Glutamatergic neuron (in vitro differentiated cells): ENCODE results near the gene FKBP5. TPM values are rescaled to one million over a fixed set of nuclear protein-coding genes. Genes with fewer than 3 reads are reported as not detected.

Experiments
- DNase-seq: peaks from one replicate; pipeline ENCODE4 v3.0.0; 2022
- H3K27ac Mint-ChIP-seq: one replicate; pipeline ENCODE4 v1.8.0; 2020; ENCODE audit warnings: mild to moderate bottlenecking, mixed read lengths, inconsistent platforms; ENCODE audit not compliant: unreplicated experiment
- H3K27me3 Mint-ChIP-seq: one replicate; pipeline ENCODE4 v1.8.0; 2020; ENCODE audit warnings: mild to moderate bottlenecking, moderate library complexity, mixed read lengths, inconsistent platforms; ENCODE audit not compliant: unreplicated experiment
- H3K36me3 Mint-ChIP-seq: one replicate; pipeline ENCODE4 v1.8.0; 2020; ENCODE audit warnings: mild to moderate bottlenecking, mixed read lengths, inconsistent platforms; ENCODE audit not compliant: unreplicated experiment
- H3K4me1 Mint-ChIP-seq: one replicate; pipeline ENCODE4 v1.8.0; 2020; ENCODE audit warnings: mild to moderate bottlenecking, low read depth, mixed read lengths, inconsistent platforms; ENCODE audit not compliant: unreplicated experiment
- H3K4me3 Mint-ChIP-seq: one replicate; pipeline ENCODE4 v1.8.0; 2020; ENCODE audit warnings: mild to moderate bottlenecking, mixed read lengths, inconsistent platforms; ENCODE audit not compliant: unreplicated experiment
- H3K9me3 Mint-ChIP-seq: one replicate; pipeline ENCODE4 v1.8.0; 2020; ENCODE audit warnings: mild to moderate bottlenecking, moderate library complexity, mixed read lengths, inconsistent platforms; ENCODE audit not compliant: unreplicated experiment
- total RNA-seq: library from RNA; stranded (reverse); fragmentation: NEBNext Ultra II Directional; extraction: Animal tissue kit (Norgen Biotek cat#: 25700); gene quantifications from one replicate; pipeline ENCODE4 v1.2.1, GENCODE V29; 2021; ENCODE audit not compliant: unreplicated experiment
- TF ChIP-seq, protein P1 (sequence below): fragments of 200-600 bp; sonication (generic); IDR thresholded peaks from one replicate; pipeline ENCODE4 v1.5.0; 2021; ENCODE audit not compliant: partially characterized antibody, unreplicated experiment

Gene FKBP5
- total RNA-seq, 1 donor from 2014 or later: 10.6 TPM

DNA sequence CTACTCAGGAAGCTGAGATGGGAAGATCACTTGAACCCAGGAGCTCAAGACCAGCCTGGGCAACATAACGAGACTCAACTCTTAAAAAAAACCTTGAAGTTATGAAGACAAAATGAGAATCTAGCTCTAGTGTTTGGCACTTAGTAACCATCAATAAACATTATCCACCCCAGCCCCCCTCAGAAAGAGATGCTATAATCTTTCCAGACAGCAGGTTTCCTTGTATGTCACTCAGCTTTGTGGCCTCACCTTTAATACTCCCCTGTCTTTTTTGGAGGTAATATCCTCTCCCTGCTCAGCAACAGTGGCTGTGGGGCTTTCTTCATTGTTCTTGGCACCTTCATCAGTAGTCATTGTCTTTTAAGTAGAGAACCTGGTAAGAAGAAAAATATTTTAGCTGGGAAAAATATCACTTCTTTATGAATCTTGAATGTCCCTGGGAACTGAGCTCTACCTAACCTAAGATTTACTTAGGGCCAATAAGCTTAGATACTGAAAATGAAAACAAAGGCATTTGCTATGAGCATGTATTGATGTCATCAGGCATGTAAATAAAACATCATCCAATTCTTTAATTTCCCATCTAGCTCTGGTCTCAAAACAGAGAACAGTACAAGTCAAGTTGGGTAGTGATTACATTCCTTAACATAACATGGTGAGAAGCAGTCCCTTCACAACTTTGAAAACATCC, 46.1 kb downstream of the FKBP5 start:
- Mint-ChIP-seq H3K27ac (no peak overlapping the region), H3K4me3 (no peak overlapping the region), H3K36me3 (no peaks in the 10 kb centered on the region)

DNA sequence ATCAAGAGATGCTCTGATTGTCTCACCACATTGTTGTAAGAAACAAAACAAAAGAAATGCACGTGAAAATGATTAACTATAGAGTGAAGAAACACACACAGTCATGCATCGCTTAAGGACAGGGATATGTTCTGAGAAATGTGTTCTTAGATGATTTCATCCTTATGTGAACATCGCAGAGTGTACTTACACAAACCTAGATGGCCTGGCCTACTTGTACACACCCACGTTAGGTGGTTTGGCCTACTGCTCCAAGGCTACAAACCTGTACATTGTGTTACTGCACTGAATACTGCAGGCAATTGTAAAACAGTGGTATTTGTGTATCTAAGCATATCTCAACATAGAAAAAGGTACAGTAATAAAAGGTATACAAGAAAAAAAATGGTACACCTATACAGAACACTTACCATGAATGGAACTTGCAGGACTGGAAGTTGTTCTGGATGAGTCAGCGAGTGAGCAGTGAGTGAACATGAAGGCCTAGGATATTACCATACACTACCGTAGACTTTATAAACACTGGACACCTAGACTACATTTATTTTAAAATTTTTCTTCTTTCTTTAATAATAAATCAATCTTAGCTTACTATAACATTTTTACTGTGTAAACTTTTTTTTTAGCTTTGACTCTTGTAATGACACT, 48.6 kb downstream of the FKBP5 start:
- Mint-ChIP-seq H3K36me3 (no peaks in the 10 kb centered on the region), H3K4me3 (no peak overlapping the region), H3K27me3 (no peaks in the 10 kb centered on the region), H3K9me3 (no peaks in the 10 kb centered on the region), H3K4me1 (no peaks in the 10 kb centered on the region), H3K27ac (no peak overlapping the region)
- TF ChIP-seq, protein P1, sequence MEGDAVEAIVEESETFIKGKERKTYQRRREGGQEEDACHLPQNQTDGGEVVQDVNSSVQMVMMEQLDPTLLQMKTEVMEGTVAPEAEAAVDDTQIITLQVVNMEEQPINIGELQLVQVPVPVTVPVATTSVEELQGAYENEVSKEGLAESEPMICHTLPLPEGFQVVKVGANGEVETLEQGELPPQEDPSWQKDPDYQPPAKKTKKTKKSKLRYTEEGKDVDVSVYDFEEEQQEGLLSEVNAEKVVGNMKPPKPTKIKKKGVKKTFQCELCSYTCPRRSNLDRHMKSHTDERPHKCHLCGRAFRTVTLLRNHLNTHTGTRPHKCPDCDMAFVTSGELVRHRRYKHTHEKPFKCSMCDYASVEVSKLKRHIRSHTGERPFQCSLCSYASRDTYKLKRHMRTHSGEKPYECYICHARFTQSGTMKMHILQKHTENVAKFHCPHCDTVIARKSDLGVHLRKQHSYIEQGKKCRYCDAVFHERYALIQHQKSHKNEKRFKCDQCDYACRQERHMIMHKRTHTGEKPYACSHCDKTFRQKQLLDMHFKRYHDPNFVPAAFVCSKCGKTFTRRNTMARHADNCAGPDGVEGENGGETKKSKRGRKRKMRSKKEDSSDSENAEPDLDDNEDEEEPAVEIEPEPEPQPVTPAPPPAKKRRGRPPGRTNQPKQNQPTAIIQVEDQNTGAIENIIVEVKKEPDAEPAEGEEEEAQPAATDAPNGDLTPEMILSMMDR: no peak
- DNase-seq: no peak

More for the DNA sequence above, 46.1 kb downstream of the FKBP5 start:
- DNase-seq: no peak
- TF ChIP-seq, protein P1: no peak
- H3K27me3 Mint-ChIP-seq: no peaks in the 10 kb centered on the region
- peaks cover 2% of the 10 kb centered on the region for H3K4me1 Mint-ChIP-seq
- H3K9me3 Mint-ChIP-seq: no peaks in the 10 kb centered on the region

DNA sequence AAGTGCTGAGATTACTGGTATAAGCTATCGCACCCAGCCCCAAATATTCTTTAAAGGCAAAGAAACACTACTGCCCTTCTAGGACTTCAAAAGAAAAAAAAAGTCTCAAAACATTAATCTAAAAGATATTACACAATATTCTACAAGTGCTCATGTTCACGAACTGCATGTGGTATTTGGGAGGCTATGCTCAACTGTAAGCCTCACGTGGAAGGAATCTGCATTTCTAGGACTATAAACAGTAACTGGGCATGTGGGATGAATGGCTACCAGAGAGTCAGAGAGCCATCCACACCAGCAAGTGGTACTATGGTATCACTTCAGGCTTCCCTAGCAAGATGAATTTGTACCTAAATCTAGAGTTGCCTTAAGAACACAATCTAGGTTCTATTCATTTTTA, 50.0 kb downstream of the FKBP5 start:
- no peak overlapping the region for H3K4me3 Mint-ChIP-seq
- no peaks in the 10 kb centered on the region for H3K9me3 Mint-ChIP-seq
- no peaks in the 10 kb centered on the region for H3K4me1 Mint-ChIP-seq
- no peaks in the 10 kb centered on the region for H3K27me3 Mint-ChIP-seq
- no peaks in the 10 kb centered on the region for H3K36me3 Mint-ChIP-seq
- TF ChIP-seq, protein P1: no peak
- DNase-seq: no peak
- no peak overlapping the region for H3K27ac Mint-ChIP-seq

DNA sequence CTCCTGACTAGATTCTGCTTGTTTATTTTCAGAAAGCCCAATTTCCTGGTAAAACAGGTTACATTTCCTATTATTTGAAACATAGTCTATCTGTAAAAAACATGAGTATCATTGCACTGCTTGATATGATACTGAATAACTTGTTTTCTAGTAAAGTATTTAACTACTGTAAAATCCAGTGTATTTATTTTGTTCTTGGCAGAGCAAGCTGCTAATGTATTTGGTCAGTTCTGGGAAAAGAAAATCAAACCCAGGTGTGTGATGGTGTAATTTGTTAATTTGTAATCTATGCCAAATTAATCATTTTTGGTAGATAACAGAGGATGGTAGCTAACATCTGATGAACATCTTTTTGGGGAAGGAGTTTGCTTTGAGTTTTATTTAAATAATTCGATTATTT, 50.8 kb downstream of the FKBP5 start:
- TF ChIP-seq, protein P1: no peak

More for the DNA sequence above, 50.8 kb downstream of the FKBP5 start:
- Mint-ChIP-seq H3K27me3 (no peaks in the 10 kb centered on the region), H3K27ac (no peak overlapping the region), H3K4me3 (no peak overlapping the region), H3K36me3 (no peaks in the 10 kb centered on the region), H3K9me3 (no peaks in the 10 kb centered on the region), H3K4me1 (no peaks in the 10 kb centered on the region)
- no peak for DNase-seq
